GM20000 (cell line): ENCODE measurements around the gene TTLL4.
A peak's percentile ranks its signal among the peaks of the same experiment; 100 is the strongest.

Source experiments
- DNase-seq: peaks from one replicate; pipeline ENCODE4 v3.0.0; 2012; ENCODE audit warnings: low spot score
- TF ChIP-seq, protein P1 (sequence below): IDR thresholded peaks from 2 replicates; pipeline ENCODE4 v1.5.1; 2012; ENCODE audit warnings: mild to moderate bottlenecking, control low read depth; ENCODE audit errors: extremely low read depth, missing control alignments

Gene TTLL4

GRCh38 chr2:218732761-218733158 lies 22.1 kb downstream of the TTLL4 start:
- TF ChIP-seq, protein P1, sequence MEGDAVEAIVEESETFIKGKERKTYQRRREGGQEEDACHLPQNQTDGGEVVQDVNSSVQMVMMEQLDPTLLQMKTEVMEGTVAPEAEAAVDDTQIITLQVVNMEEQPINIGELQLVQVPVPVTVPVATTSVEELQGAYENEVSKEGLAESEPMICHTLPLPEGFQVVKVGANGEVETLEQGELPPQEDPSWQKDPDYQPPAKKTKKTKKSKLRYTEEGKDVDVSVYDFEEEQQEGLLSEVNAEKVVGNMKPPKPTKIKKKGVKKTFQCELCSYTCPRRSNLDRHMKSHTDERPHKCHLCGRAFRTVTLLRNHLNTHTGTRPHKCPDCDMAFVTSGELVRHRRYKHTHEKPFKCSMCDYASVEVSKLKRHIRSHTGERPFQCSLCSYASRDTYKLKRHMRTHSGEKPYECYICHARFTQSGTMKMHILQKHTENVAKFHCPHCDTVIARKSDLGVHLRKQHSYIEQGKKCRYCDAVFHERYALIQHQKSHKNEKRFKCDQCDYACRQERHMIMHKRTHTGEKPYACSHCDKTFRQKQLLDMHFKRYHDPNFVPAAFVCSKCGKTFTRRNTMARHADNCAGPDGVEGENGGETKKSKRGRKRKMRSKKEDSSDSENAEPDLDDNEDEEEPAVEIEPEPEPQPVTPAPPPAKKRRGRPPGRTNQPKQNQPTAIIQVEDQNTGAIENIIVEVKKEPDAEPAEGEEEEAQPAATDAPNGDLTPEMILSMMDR = no peak
- no peak for DNase-seq

DNA sequence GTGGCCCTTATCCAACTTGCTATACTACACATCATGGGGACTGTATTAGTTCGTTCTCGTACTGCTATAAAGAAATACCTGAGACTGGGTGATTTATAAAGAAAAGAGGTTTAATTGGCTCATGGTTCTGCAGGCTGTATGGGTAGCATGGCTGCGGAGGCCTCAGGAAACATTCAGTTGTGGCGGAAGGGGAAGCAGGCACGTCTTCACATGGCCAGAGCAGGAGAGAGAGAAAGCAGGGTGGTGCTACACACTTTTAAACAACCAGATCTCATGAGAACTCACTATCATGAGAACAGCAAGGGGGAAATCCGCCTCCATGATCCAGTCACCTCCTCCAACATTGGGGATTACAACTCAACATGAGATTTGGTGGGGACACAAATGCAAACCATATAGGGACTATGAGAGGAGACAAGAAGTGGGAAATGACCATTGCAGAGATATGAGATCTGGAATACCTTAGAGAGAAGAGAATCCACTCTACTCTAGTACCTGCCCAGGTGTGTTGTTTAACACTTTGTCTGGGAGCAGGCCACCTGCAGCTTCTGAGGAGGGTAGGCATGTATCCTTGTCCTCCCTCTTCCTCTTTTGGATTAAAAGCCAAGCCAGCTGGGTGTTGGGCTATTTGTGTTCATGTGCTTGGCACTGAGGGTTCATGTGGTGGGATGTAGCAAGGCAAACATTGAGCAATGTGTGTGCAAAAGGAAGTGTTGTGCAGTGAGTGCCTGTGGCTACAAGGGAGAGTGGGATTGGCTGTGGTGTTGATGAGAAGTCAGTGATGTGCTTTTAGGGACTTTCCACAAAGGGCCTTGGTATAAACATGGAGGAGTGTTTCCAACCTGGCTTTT lies 22.8 kb downstream of the TTLL4 start:
- TF ChIP-seq, protein P1 = no peak
- peak; percentile 52 for DNase-seq

- TF ChIP-seq, protein P1 = no peak
- no peak for DNase-seq
Observed at GRCh38 chr2:218734190-218734975, 23.7 kb downstream of the TTLL4 start.

- TF ChIP-seq, protein P1 = no peak
- no peak for DNase-seq
Observed at GRCh38 chr2:218736531-218736930, 25.9 kb downstream of the TTLL4 start.

DNA sequence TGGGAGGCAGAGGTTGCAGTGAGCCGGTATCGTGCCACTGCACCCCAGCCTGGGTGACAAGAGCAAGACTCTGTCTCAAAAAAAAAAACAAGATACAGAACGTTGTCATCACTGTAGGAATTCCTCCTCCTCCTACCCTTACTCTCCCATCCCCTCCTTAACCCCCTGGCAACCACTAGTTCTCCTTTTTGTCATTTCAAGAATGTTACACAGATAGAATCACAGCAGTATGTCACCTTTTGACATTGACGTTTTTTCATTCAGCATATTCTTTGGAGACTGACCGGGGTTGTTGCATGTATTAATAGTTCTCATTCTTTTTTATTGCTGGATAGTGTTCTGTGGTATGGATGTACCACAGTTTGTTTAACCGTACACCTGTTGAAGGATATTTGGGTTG lies 32.4 kb downstream of the TTLL4 start:
- TF ChIP-seq, protein P1 = no peak
- DNase-seq = peak; percentile 54

DNA sequence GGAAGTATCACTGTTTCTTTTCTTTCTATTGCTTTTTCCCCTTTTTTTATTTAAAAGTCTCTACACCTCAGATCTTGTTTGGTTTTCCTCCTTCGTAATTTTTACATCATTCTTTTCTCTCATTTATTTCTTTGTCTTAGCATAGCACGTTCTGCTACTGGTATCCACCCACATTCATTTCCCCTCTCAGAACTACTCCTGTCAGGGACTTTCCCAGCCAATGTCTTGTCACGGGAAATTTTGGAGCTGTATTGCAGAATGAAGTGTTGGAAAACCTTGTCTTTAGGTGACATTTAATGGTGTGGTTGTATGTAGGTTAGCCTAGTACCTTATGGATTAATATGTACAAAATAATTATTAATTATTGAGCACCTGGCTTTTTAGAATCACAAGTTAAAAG lies 34.0 kb downstream of the TTLL4 start:
- TF ChIP-seq, protein P1 = no peak
- peak; percentile 54 for DNase-seq

DNA sequence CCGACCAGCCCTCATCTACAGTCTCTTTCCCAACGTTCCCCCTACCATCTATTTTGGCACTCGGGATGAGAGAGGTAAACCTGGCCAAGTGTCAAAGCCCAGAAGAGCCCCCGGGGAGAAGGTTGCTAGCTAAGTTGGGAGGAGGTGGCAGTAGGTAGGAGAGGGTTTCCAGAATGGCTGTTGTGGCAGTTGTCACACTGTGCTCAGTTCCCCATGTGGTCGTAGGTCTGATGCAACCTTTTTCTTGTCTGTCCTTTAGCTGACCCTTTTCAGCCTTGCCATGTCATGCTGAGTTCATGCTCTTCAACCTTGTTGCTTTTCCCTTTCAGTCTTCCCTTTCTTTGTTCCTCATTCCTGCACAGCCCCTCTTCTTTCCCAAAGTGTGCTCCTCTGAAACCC lies 34.5 kb downstream of the TTLL4 start:
- TF ChIP-seq, protein P1 = no peak
- peak; percentile 47 for DNase-seq
